OCI-LY1 (cell line): Measurements from ENCODE around the gene IFRD1.

Experiments
- H2AFZ ChIP-seq: fragments of 200-600 bp; sonication (generic), shearing (Covaris generic); 2 replicates; pipeline ENCODE4 v1.6.0; 2014; ENCODE audit warnings: antibody characterized with exemption, mild to moderate bottlenecking, low read length
- H3F3A ChIP-seq: fragments of 200-600 bp; sonication (generic), shearing (Covaris generic); 2 replicates; pipeline ENCODE4 v1.6.0; 2014; ENCODE audit warnings: mild to moderate bottlenecking, antibody characterized with exemption, low read length, moderate library complexity; ENCODE audit not compliant: insufficient read depth
- H3K27ac ChIP-seq: fragments of 200-600 bp; sonication (generic); 2 replicates; pipeline ENCODE4 v1.5.1; 2014; ENCODE audit warnings: low read length, mixed run types, mild to moderate bottlenecking, low read depth; ENCODE audit not compliant: poor library complexity, severe bottlenecking
- H3K27me3 ChIP-seq: fragments of 200-600 bp; sonication (generic); 2 replicates; pipeline ENCODE4 v1.6.0; 2014; ENCODE audit warnings: antibody characterized with exemption, mild to moderate bottlenecking, low read length, moderate library complexity; ENCODE audit not compliant: insufficient read depth
- H3K36me3 ChIP-seq: fragments of 200-600 bp; sonication (generic); 2 replicates; pipeline ENCODE4 v1.6.1; 2014; ENCODE audit warnings: mild to moderate bottlenecking, antibody characterized with exemption, low read length, moderate library complexity, mixed read lengths; ENCODE audit not compliant: insufficient read depth
- H3K4me1 ChIP-seq: fragments of 200-600 bp; sonication (generic); 2 replicates; pipeline ENCODE4 v1.5.1; 2014; ENCODE audit warnings: mild to moderate bottlenecking, low read length, moderate library complexity; ENCODE audit not compliant: insufficient read depth, severe bottlenecking
- H3K4me2 ChIP-seq: fragments of 200-600 bp; sonication (generic), shearing (Covaris generic); 2 replicates; pipeline ENCODE4 v1.6.1; 2014; ENCODE audit warnings: low read length
- H3K4me3 ChIP-seq: fragments of 200-600 bp; sonication (generic); 2 replicates; pipeline ENCODE4 v1.5.1; 2014; ENCODE audit warnings: low read length, low read depth, mild to moderate bottlenecking, mixed read lengths; ENCODE audit not compliant: poor library complexity, severe bottlenecking
- H3K79me2 ChIP-seq: fragments of 200-600 bp; shearing (Covaris generic); 2 replicates; pipeline ENCODE4 v1.6.1; 2016; ENCODE audit warnings: mixed run types, low read length, mixed read lengths; ENCODE audit not compliant: insufficient read depth
- H3K9ac ChIP-seq: fragments of 200-600 bp; sonication (generic), shearing (Covaris generic); 2 replicates; pipeline ENCODE4 v1.6.1; 2014; ENCODE audit warnings: mild to moderate bottlenecking, low read length, mixed read lengths
- H3K9me2 ChIP-seq: fragments of 200-600 bp; sonication (generic), shearing (Covaris generic); 2 replicates; pipeline ENCODE4 v1.6.1; 2014; ENCODE audit warnings: low read depth, mild to moderate bottlenecking, low read length, mixed read lengths
- H3K9me3 ChIP-seq: fragments of 200-600 bp; shearing (Covaris generic); 2 replicates; pipeline ENCODE4 v1.6.1; 2014; ENCODE audit warnings: low read length, mixed read lengths
- H4K20me1 ChIP-seq: fragments of 200-600 bp; sonication (generic), shearing (Covaris generic); 2 replicates; pipeline ENCODE4 v1.6.0; 2016; ENCODE audit warnings: mild to moderate bottlenecking, low read length; ENCODE audit not compliant: insufficient read depth
- CTCF ChIP-seq: fragments of 200-600 bp; sonication (generic), shearing (Covaris generic); IDR thresholded peaks from 2 replicates; pipeline ENCODE4 v1.5.1; 2017; ENCODE audit warnings: mild to moderate bottlenecking, antibody characterized with exemption, low read length, moderate library complexity, mixed read lengths
- EZH2 ChIP-seq: fragments of 200-600 bp; sonication (generic), shearing (Covaris generic); IDR thresholded peaks from 2 replicates; pipeline ENCODE4 v1.8.0; 2017; ENCODE audit warnings: borderline replicate concordance, mixed run types, mild to moderate bottlenecking, antibody characterized with exemption, low read length, moderate library complexity, mixed read lengths

The IFRD1 gene

GRCh38 chr7:112497481-112497880, 47.2 kb downstream of the IFRD1 start:
- Histone ChIP-seq H3K36me3 (no peaks in the 10 kb centered on the region), H3K9me2 (no peaks in the 10 kb centered on the region), H3K27ac (no peak overlapping the region), H3K4me2 (no peak overlapping the region), H2AFZ (no peak overlapping the region), H3F3A (no peaks in the 10 kb centered on the region), H3K79me2 (no peaks in the 10 kb centered on the region), H3K4me1 (no peaks in the 10 kb centered on the region), H3K4me3 (no peak overlapping the region), H4K20me1 (no peaks in the 10 kb centered on the region), H3K9me3 (no peaks in the 10 kb centered on the region), H3K9ac (no peak overlapping the region), H3K27me3 (peaks cover 1% of the 10 kb centered on the region; the same call in 1 of the 2 replicates)
- no peak for TF ChIP-seq CTCF
- no peak for TF ChIP-seq EZH2

- no peaks in the 10 kb centered on the region for H3K9me2 ChIP-seq
- H3F3A ChIP-seq: no peaks in the 10 kb centered on the region
- no peaks in the 10 kb centered on the region for H3K79me2 ChIP-seq
- no peak overlapping the region for H3K9ac ChIP-seq
- TF ChIP-seq EZH2 (no peak), CTCF (peak; percentile 22; the same call in 1 of the 2 replicates)
- H3K27me3 ChIP-seq: peaks cover 7% of the 10 kb centered on the region
- H3K9me3 ChIP-seq: no peaks in the 10 kb centered on the region
- H3K4me1 ChIP-seq: no peaks in the 10 kb centered on the region
- no peaks in the 10 kb centered on the region for H3K36me3 ChIP-seq
- no peak overlapping the region for H3K4me2 ChIP-seq
- no peaks in the 10 kb centered on the region for H4K20me1 ChIP-seq
- H3K27ac ChIP-seq: no peak overlapping the region
- no peak overlapping the region for H2AFZ ChIP-seq
- H3K4me3 ChIP-seq: no peak overlapping the region
These were observed 50.4 kb downstream of the IFRD1 start for GRCh38 chr7:112500619-112501018.

GRCh38 chr7:112501801-112502503, 51.7 kb downstream of the IFRD1 start:
- Histone ChIP-seq H3F3A (no peaks in the 10 kb centered on the region), H3K27ac (no peak overlapping the region), H3K9me3 (no peaks in the 10 kb centered on the region), H4K20me1 (no peaks in the 10 kb centered on the region), H3K27me3 (peaks cover 7% of the 10 kb centered on the region), H3K9ac (no peak overlapping the region), H3K9me2 (no peaks in the 10 kb centered on the region), H3K4me1 (no peaks in the 10 kb centered on the region), H3K36me3 (no peaks in the 10 kb centered on the region), H3K4me3 (no peak overlapping the region), H3K79me2 (no peaks in the 10 kb centered on the region), H2AFZ (no peak overlapping the region), H3K4me2 (no peak overlapping the region)
- no peak for TF ChIP-seq CTCF
- TF ChIP-seq EZH2: no peak
